Liver (tissue), 9 donors: ENCODE results near the gene RASSF9. TPM values are rescaled to one million over a fixed set of nuclear protein-coding genes. Genes with fewer than 3 reads are reported as not detected.

Source experiments
- DNase-seq: peaks from one replicate; pipeline ENCODE4 v3.0.0-alpha.2; 2017; ENCODE audit warnings: low spot score
- H3K27ac ChIP-seq, 2 donors: one replicate each; pipeline ENCODE4 v1.7.0; 2013; ENCODE audit warnings: inconsistent platforms in 2 of 2, low read length in 2 of 2, control low read depth in 1 of 2, low read depth in 1 of 2, mild to moderate bottlenecking in 1 of 2
- H3K27me3 ChIP-seq, 4 donors: one replicate each; pipeline versions ENCODE4 v1.6.1 to v1.7.0; 2013; ENCODE audit warnings: low read length in 3 of 4, inconsistent platforms in 1 of 4, mild to moderate bottlenecking in 1 of 4, moderate library complexity in 1 of 4; ENCODE audit not compliant: control insufficient read depth in 4 of 4, insufficient read depth in 4 of 4
- H3K36me3 ChIP-seq, 4 donors: one replicate each; pipeline versions ENCODE4 v1.6.1 to v1.7.0; 2013; ENCODE audit warnings: low read length in 3 of 4, mild to moderate bottlenecking in 3 of 4, low read depth in 1 of 4, moderate library complexity in 1 of 4; ENCODE audit not compliant: control insufficient read depth in 4 of 4, insufficient read depth in 3 of 4
- H3K4me1 ChIP-seq, 4 donors: one replicate each; pipeline versions ENCODE4 v1.6.1 to v1.7.0; 2013; ENCODE audit warnings: low read length in 3 of 4, mild to moderate bottlenecking in 3 of 4, moderate library complexity in 1 of 4; ENCODE audit not compliant: control insufficient read depth in 4 of 4, insufficient read depth in 4 of 4
- H3K4me3 ChIP-seq, 3 donors: one replicate each; pipeline versions ENCODE4 v1.6.1 to v1.7.0; 2013; ENCODE audit warnings: low read length in 3 of 3, control low read depth in 1 of 3, low read depth in 1 of 3, mild to moderate bottlenecking in 1 of 3
- H3K9ac ChIP-seq, 2 donors: one replicate each; pipeline ENCODE4 v1.7.0; 2013; ENCODE audit warnings: low read length in 2 of 2, mild to moderate bottlenecking in 2 of 2, moderate library complexity in 2 of 2, control low read depth in 1 of 2, low read depth in 1 of 2
- H3K9me3 ChIP-seq, 4 donors: one replicate each; pipeline versions ENCODE4 v1.6.1 to v1.7.0; 2013; ENCODE audit warnings: low read length in 3 of 4; ENCODE audit not compliant: control insufficient read depth in 4 of 4
- EGR1 ChIP-seq, 2 donors: IDR thresholded peaks; 2 replicates each; pipeline ENCODE4 v1.6.1; 2016 to 2018; ENCODE audit warnings: antibody characterized with exemption in 2 of 2, low read depth in 2 of 2
- FOXA1 ChIP-seq: IDR thresholded peaks from 2 replicates; pipeline ENCODE4 v1.6.1; 2016; ENCODE audit warnings: antibody characterized with exemption
- FOXA2 ChIP-seq: IDR thresholded peaks from 2 replicates; pipeline ENCODE4 v1.6.1; 2016; ENCODE audit warnings: antibody characterized with exemption
- GABPA ChIP-seq, 2 donors: IDR thresholded peaks in 1 of 2; conservative IDR thresholded peaks in 1 of 2; 2 replicates each; pipeline ENCODE4 v1.6.1; 2016; ENCODE audit warnings: antibody characterized with exemption in 2 of 2, mild to moderate bottlenecking in 1 of 2, moderate library complexity in 1 of 2
- HNF4A ChIP-seq, 2 donors: conservative IDR thresholded peaks; 2 replicates each; pipeline ENCODE4 v1.6.1; 2016; ENCODE audit warnings: antibody characterized with exemption in 2 of 2, mild to moderate bottlenecking in 2 of 2
- HNF4G ChIP-seq: IDR thresholded peaks from 2 replicates; pipeline ENCODE4 v1.6.1; 2016; ENCODE audit warnings: antibody characterized with exemption
- JUND ChIP-seq, 2 donors: IDR thresholded peaks; 2 replicates each; pipeline ENCODE4 v1.6.1; 2016; ENCODE audit warnings: antibody characterized with exemption in 2 of 2
- NR2F2 ChIP-seq: IDR thresholded peaks from 2 replicates; pipeline ENCODE4 v1.6.1; 2016; ENCODE audit warnings: antibody characterized with exemption
- RAD21 ChIP-seq, 2 donors: IDR thresholded peaks; 2 replicates each; pipeline ENCODE4 v1.6.1; 2016; ENCODE audit warnings: antibody characterized with exemption in 2 of 2, mild to moderate bottlenecking in 2 of 2
- RXRA ChIP-seq, 2 donors: IDR thresholded peaks; 2 replicates each; pipeline ENCODE4 v1.6.1; 2017 to 2018; ENCODE audit warnings: antibody characterized with exemption in 2 of 2, mild to moderate bottlenecking in 1 of 2
- SP1 ChIP-seq: IDR thresholded peaks from 2 replicates; pipeline ENCODE4 v1.6.1; 2018; ENCODE audit warnings: antibody characterized with exemption, mild to moderate bottlenecking
- TAF1 ChIP-seq: conservative IDR thresholded peaks from 2 replicates; pipeline ENCODE4 v1.6.1; 2016; ENCODE audit warnings: antibody characterized with exemption, mild to moderate bottlenecking
- YY1 ChIP-seq: IDR thresholded peaks from 2 replicates; pipeline ENCODE4 v1.6.1; 2016; ENCODE audit warnings: antibody characterized with exemption, mild to moderate bottlenecking
- polyA plus RNA-seq, 2 donors: library from polyadenylated mRNA; stranded (reverse) in 1 of 2; unstranded in 1 of 2; fragments of 200-250 nt in 1 of 2; fragments of >200 nt in 1 of 2; fragmentation: Nextera tagmentation in 1 of 2; extraction: Ambion mirVana in 1 of 2; gene quantifications; one replicate each; pipeline versions ENCODE4 v1.2.1 to v1.2.3, GENCODE V29; 2013 to 2015
- total RNA-seq, 2 donors: library from RNA; depleted of rRNA; stranded (reverse); fragments of >200 nt; gene quantifications; one replicate each; pipeline ENCODE4 v1.2.3, GENCODE V29; 2014
- TF ChIP-seq, protein P1 (sequence below): IDR thresholded peaks from 2 replicates; pipeline ENCODE4 v1.6.1; 2016; ENCODE audit warnings: antibody characterized with exemption
- TF ChIP-seq, protein P2 (sequence below): IDR thresholded peaks from 2 replicates; pipeline ENCODE4 v1.6.1; 2016; ENCODE audit warnings: antibody characterized with exemption
- TF ChIP-seq, protein P3 (sequence below): IDR thresholded peaks from 2 replicates; pipeline ENCODE4 v1.6.1; 2016; ENCODE audit warnings: antibody characterized with exemption
- TF ChIP-seq, protein P4 (sequence below): IDR thresholded peaks from 2 replicates; pipeline ENCODE4 v1.6.1; 2016; ENCODE audit warnings: antibody characterized with exemption, mild to moderate bottlenecking
- TF ChIP-seq, protein P5 (sequence below): fragments of 150-350 bp; IDR thresholded peaks from 2 replicates; pipeline ENCODE4 v1.5.1; 2017; ENCODE audit warnings: improper control_type of control experiment, low read depth, low read length; ENCODE audit not compliant: missing input control
- donor health status: healthy.
- donor health status: healthy.
- donor health status: healthy.
- donor health status: healthy.
- donor health status: healthy.

The RASSF9 gene
- total and polyA plus RNA-seq, 4 donors = 0.33 to 1.0 (median 0.59) TPM

DNA sequence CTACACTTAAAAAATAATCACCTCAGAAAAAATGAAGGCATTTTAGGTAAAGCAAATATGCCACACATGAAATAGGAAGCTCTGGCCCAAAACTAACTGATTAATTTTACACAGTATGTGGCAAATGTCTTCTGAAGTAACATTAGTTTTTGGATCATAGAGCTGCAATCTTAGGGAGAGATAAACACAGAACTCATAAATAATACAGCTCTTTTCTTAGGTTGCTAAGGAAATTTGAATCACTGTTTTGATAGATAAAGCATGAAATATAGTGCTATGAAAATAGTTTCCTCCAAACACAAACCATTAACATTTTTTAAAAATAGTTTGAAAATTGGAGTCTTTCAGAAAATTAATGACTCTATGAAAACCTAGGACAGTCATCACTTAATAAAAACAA, 15.0 kb downstream of the RASSF9 start:
- H3K4me1 ChIP-seq = peaks cover 0 to 6% (median 3%) of the 10 kb centered on the region in 4 donors
- no peak overlapping the region for H3K9ac ChIP-seq
- H3K27me3 ChIP-seq = no peaks in the 10 kb centered on the region
- DNase-seq = no peak
- H3K36me3 ChIP-seq = no peaks in the 10 kb centered on the region
- H3K4me3 ChIP-seq = no peak overlapping the region
- H3K27ac ChIP-seq = no peak overlapping the region
- no peaks in the 10 kb centered on the region for H3K9me3 ChIP-seq
- no peak for TF ChIP-seq YY1
- TF ChIP-seq, protein P1, sequence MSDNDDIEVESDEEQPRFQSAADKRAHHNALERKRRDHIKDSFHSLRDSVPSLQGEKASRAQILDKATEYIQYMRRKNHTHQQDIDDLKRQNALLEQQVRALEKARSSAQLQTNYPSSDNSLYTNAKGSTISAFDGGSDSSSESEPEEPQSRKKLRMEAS = no peak
- TF ChIP-seq TAF1 = no peak
- no peak for TF ChIP-seq GABPA (IDR thresholded peaks at IDR 0.05 in 1 of 2, conservative IDR thresholded peaks at IDR 0.05 in 1 of 2)
- TF ChIP-seq EGR1 (IDR thresholded peaks at IDR 0.05; ENCODE audit: low read depth in 2 of 2) = no peak
- no peak for TF ChIP-seq HNF4G
- TF ChIP-seq NR2F2 = no peak
- TF ChIP-seq, protein P2, sequence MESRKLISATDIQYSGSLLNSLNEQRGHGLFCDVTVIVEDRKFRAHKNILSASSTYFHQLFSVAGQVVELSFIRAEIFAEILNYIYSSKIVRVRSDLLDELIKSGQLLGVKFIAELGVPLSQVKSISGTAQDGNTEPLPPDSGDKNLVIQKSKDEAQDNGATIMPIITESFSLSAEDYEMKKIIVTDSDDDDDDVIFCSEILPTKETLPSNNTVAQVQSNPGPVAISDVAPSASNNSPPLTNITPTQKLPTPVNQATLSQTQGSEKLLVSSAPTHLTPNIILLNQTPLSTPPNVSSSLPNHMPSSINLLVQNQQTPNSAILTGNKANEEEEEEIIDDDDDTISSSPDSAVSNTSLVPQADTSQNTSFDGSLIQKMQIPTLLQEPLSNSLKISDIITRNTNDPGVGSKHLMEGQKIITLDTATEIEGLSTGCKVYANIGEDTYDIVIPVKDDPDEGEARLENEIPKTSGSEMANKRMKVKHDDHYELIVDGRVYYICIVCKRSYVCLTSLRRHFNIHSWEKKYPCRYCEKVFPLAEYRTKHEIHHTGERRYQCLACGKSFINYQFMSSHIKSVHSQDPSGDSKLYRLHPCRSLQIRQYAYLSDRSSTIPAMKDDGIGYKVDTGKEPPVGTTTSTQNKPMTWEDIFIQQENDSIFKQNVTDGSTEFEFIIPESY = no peak
- TF ChIP-seq, protein P3, sequence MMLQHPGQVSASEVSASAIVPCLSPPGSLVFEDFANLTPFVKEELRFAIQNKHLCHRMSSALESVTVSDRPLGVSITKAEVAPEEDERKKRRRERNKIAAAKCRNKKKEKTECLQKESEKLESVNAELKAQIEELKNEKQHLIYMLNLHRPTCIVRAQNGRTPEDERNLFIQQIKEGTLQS = no peak
- no peak for TF ChIP-seq FOXA1
- no peak for TF ChIP-seq SP1
- TF ChIP-seq, protein P4, sequence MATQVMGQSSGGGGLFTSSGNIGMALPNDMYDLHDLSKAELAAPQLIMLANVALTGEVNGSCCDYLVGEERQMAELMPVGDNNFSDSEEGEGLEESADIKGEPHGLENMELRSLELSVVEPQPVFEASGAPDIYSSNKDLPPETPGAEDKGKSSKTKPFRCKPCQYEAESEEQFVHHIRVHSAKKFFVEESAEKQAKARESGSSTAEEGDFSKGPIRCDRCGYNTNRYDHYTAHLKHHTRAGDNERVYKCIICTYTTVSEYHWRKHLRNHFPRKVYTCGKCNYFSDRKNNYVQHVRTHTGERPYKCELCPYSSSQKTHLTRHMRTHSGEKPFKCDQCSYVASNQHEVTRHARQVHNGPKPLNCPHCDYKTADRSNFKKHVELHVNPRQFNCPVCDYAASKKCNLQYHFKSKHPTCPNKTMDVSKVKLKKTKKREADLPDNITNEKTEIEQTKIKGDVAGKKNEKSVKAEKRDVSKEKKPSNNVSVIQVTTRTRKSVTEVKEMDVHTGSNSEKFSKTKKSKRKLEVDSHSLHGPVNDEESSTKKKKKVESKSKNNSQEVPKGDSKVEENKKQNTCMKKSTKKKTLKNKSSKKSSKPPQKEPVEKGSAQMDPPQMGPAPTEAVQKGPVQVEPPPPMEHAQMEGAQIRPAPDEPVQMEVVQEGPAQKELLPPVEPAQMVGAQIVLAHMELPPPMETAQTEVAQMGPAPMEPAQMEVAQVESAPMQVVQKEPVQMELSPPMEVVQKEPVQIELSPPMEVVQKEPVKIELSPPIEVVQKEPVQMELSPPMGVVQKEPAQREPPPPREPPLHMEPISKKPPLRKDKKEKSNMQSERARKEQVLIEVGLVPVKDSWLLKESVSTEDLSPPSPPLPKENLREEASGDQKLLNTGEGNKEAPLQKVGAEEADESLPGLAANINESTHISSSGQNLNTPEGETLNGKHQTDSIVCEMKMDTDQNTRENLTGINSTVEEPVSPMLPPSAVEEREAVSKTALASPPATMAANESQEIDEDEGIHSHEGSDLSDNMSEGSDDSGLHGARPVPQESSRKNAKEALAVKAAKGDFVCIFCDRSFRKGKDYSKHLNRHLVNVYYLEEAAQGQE = no peak
- TF ChIP-seq, protein P5, sequence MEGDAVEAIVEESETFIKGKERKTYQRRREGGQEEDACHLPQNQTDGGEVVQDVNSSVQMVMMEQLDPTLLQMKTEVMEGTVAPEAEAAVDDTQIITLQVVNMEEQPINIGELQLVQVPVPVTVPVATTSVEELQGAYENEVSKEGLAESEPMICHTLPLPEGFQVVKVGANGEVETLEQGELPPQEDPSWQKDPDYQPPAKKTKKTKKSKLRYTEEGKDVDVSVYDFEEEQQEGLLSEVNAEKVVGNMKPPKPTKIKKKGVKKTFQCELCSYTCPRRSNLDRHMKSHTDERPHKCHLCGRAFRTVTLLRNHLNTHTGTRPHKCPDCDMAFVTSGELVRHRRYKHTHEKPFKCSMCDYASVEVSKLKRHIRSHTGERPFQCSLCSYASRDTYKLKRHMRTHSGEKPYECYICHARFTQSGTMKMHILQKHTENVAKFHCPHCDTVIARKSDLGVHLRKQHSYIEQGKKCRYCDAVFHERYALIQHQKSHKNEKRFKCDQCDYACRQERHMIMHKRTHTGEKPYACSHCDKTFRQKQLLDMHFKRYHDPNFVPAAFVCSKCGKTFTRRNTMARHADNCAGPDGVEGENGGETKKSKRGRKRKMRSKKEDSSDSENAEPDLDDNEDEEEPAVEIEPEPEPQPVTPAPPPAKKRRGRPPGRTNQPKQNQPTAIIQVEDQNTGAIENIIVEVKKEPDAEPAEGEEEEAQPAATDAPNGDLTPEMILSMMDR = no peak
- no peak for TF ChIP-seq FOXA2
- no peak for TF ChIP-seq RXRA (IDR thresholded peaks at IDR 0.05)
- no peak for TF ChIP-seq RAD21 (IDR thresholded peaks at IDR 0.05)
- TF ChIP-seq JUND (IDR thresholded peaks at IDR 0.05) = no peak
- TF ChIP-seq HNF4A (conservative IDR thresholded peaks at IDR 0.05) = no peak
